GM19395 (cell line): Measurements from ENCODE around the gene PIGC.
A peak's percentile ranks its signal among the peaks of the same experiment; 100 is the strongest.
"Not testable (repeated sequence)": the region's sequence is repeated elsewhere in the genome, so short reads cannot be mapped to it uniquely, and the experiment has no call there.

Experiments used
- ATAC-seq: cut with Tn5 transposase; IDR thresholded peaks from one replicate; pipeline ENCODE4 v1.9.1; 2021; ENCODE audit warnings: mild to moderate bottlenecking, moderate library complexity; ENCODE audit not compliant: unreplicated experiment

The PIGC gene

DNA sequence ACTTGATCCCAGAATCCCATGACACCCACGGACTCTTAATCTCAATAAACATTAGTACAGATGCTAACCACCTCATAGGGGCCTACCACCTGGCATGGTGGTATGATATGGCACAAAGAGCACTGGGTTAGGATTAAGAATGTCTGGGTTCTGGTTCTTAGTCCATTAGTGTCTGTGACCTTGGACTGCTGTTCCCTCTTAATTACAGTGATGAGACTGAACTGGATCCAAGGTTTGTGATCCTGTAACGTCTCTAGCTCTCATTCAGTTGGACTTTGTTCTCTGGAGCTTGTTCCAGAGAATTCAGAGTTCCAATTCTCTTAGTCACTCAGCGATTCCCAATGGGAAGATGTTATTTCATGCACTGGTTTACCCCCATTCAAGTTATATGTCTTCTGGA lies 23.6 kb upstream of the PIGC start:
- no peak for ATAC-seq

DNA sequence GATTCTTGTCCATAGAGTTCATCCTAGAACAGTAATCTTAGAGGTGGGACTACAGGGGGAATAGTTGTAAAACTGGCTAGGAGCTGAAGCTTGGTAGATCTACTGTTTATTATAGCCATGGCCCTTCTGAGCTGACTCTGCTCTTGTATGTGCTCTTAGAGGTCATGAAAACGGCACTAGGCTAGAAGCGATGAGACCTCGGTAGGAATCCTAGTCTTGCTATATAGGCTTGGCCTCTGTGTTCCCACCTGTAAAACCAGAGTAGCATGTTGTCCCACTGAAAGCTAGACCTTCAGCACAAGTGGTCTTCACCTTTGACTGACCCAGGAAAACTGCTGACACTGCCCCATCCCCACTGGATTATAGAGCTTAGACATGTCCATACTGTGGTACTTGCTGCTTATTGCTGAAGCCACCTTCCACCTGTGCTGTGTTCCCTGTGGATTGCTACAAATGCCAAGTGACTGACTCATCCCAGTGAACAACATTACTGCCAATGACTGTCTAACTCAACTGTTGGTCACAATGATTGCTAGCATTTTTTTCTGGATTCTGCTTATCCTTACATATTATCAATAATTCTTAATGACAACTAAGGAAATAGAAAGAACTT lies 23.0 kb upstream of the PIGC start:
- ATAC-seq = no peak

DNA sequence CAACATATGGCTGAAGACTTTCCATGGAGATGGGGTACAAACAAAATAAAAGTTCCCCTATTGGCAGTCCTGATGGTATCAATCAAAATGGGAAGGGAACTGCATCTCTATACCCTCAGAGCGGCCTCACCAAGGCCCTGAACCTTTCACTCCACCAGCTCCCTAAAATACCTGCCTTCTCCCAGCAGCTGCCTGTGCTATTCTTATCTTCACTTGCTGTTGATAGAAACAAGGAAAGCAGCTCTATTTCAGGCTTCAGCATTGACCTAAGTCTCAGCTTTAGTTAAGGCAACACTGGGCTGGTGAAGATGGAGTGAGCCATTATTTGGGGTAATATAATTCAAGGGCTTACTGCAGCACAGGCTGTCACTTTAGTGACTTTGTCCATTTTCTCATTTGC lies 21.7 kb upstream of the PIGC start:
- no peak for ATAC-seq

DNA sequence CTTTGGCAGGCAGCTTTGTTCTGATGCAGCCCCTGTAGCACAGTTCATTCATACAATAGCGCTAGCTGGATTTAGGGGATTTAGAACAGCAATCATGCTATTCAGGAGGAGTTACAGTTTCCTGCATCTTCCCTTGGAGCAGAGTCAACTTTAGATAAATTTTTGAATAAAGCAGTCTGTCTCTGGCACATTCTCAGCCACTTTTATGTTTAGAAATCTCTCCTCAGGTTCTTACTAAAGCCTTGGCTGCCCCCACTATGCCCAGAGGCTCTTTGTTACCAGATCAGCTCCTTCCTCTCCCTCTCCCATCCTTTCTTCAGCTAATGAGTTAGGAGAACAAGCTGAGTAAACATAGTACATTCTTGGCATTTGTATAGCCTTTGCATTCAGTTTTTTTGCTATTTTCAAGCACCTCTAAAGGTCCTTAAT lies 17.0 kb upstream of the PIGC start:
- ATAC-seq = no peak

DNA sequence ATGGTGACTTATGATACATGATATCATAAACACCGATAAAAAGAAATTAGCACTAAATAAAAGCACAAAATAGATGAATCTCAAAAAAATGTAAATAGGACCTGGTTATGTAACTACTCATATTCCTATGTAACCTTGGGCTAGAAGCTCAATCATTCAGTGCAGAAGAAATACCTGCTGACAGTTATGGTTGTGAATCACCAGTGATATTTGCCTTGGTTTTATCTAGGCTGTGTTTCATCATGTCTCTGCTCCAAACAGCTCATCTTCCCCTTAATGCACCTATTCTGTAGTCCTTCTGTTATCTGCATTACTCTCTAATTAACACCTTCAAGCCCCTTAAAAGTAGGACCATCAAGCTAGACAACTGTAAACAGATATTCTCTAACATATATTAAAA lies 16.3 kb upstream of the PIGC start:
- ATAC-seq = no peak

DNA sequence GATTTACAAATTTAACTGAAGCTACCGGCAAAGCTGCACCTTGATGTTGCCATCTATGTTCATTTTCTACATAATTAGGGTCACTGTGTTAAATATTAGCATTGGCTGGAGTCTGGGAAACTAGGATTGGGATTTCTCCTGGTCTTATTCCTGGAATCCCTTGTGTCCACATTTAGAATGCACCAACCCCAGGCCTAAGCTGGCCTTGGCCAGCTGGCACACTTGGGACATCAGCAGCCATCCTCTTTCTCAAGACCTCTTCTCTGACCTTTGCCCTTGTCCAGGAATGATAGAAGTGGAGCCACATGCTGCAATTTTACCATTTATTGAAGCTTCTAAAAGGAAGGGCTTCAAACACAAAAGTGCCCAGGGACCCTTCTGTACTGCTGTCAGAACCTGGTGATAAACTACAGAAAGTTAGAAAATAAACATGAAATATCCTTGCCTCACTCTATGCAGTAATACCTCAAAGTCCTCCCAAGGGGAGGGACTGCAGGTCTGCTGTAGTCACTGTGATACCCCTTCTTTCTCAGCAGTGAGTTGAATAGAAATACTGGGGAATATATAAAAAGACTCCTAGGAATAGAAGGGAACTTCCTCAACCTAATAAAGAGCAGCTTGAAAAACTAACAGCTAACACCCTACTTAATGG lies 13.7 kb upstream of the PIGC start:
- ATAC-seq = no peak

DNA sequence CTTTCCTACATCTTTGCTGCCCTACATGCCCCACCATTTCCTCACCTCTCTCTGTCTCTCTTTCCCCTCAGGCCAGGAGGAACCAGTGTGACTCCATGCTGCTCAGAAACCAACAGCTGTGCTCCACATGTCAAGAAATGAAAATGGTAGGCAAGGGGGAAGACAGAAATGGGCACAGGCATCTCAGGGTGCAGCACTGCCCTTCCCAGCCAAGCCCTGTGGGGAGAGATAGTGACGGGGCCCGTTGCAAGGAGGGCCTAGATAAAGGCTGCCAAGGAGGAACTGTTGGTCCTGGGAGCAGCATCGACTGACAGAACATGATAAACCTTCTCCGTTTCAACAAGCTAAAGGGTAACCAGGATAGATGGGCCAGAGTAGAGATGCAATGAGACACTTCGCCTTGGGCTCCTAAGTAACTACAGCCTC lies 12.5 kb upstream of the PIGC start:
- ATAC-seq = no peak

DNA sequence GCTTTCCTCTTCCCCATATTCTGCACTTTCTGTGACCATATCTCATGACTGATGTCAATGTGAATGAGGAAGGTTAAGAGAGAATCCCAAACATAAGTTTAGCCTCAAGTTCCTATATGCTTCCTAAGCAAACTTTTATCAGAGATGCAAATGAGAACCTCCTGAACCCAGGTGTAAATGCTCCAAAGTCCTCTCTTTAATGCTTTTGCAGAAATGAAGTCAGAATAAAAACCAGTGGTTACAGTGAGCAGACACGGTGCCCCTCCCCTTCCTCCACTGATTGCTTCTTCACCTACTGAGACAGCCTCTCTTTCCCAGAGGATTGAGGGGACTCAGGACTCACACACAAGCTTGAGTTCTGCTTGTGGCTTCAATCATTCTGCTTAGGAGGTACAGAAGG lies 11.6 kb upstream of the PIGC start:
- no peak for ATAC-seq

DNA sequence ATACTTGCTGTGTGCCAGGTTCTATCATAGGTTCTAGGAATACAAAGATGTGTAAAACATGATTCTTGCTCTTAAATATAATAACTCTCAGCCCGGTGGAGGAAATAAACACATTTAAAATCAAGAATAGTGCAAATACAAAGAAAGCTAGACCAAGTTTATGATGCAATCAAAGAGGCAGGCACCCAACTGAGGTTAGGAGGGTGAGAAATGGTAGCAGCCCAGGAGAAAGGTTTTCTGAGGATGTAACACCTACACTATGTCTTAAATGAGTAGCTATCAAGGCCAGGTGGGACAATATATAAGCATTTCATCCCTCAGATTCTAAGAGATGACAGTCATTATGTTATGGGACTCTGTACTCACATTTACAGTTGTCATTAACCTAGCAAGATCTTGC lies 9.7 kb upstream of the PIGC start:
- no peak for ATAC-seq

DNA sequence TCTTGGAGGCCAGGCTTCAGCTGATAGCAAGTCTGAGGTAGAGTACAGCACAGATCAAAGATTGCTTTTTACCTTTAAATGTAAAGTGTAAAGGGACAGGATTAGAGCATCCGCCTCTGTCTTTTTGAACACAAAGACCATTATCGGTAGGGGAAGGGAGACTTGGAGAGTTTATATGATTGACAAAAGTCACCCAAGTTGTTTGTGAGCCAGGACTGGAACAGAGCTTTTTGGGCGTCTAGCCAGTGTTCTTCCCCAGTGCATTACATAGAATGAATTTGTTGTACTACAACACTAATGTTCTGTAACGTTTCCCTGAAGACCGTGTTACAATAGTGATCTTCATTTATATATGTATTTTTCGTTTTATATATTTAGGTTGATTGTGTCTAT lies 9.3 kb upstream of the PIGC start:
- ATAC-seq = no peak

DNA sequence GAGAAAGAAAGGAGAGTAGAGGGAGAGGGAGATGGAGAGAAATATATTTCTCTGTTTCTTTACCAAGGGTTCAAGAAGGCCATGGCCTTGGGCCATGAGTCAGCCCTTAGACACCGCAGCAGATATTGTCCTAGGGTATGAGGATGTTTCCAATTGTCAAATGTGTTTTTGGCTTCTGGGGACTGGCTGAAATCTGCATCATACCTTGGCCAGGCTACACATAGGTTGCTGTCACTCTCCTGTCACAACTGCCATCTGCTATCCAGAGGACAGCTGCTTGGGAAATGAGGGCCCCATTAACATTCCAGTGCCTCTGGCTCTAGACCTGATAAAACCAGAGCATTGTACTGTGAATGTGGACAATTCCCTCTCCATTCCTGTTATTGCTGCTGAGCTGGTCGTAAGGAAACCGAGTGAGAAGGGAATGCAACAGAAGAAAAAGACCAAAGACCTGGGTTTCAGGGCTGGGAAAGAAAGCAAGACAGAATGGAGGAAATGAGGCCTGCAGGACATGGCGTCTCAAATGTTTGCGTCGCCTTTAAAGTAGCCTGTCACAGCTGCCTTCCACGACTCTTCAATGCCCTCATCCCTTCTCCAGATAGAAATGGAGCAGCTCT lies 8.8 kb upstream of the PIGC start:
- no peak for ATAC-seq

DNA sequence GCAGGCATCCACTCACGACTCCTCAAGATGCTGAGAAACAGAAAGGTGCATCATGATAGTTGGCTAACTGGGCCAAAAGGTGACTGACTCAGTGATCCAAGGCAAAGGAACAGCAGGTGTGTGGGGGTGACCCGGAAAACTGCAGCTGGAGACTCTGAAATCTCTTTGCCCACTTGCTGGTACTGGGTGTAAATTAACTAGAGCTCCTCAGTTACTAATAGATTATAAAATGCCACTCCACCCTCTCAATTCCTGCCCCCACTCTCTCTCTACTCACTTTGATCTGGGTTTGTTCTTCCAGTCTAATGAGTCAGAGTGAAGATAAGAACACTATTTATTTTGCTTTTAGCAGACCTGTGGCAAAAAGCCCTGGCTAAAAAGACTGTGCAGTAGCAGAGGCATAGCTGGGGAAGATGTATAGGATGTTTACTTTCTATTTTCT lies 7.2 kb upstream of the PIGC start:
- no peak for ATAC-seq

DNA sequence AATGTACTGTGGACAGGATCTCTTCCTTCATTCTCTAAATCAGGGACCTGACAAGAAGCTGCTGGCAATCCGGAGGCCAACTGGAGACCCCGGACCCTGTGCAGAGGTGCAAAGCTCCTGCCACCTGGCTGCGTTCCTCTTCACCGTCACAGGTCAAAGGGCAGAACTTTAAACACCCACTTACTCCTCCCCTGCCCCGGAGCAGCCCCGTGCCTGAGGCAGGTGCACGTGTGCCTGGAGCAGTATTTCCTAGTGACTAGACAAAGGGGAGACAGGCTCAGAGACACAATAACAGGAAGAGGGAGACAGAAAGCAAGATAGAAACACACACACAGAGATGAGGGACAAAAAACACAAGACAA lies 6.6 kb upstream of the PIGC start:
- ATAC-seq = no peak

DNA sequence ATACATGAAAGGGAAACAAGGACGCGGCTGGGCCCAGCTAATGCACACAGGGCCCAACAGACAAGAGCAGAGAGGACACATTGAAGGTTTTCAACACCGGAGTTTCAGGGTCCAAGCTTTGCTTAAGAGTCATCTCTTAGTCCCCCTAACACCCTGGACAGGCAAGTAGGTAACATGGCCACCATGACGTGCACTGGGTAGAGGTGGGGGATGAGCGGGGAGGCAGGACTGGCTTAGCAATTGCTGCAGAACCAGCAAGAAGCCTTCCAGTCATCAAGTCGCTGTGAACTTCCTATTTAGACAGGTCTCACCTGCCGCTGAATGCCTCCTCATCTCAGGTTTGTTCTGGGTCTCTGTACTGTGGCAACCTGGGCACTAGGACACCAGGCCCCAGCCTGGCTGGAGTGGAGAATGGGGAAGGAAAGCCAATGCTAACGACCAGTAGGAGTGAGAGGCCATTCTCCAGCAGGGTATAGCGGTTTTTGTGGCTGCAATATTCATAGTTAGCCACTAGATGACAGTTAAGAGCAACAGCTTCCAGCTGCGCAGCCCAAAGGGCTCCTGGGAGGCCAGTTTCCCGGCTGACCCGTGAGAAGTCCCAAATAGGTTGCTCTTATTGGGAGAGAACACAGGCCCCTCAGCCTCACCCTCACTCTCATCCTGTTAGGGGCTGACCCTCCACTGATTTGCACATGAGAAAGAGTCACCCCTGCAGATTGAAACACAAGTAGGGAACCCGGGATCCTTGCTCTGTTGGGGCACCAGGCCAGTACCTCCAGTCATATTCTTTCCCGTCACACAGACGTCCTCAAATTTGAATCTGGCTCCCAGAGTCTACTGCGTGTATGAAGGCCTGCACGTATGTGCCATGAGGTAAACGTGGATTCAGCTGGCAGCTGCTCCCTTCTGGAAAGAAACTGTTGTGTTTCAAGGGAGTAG lies 6.0 kb upstream of the PIGC start:
- peak; percentile 94 for ATAC-seq

DNA sequence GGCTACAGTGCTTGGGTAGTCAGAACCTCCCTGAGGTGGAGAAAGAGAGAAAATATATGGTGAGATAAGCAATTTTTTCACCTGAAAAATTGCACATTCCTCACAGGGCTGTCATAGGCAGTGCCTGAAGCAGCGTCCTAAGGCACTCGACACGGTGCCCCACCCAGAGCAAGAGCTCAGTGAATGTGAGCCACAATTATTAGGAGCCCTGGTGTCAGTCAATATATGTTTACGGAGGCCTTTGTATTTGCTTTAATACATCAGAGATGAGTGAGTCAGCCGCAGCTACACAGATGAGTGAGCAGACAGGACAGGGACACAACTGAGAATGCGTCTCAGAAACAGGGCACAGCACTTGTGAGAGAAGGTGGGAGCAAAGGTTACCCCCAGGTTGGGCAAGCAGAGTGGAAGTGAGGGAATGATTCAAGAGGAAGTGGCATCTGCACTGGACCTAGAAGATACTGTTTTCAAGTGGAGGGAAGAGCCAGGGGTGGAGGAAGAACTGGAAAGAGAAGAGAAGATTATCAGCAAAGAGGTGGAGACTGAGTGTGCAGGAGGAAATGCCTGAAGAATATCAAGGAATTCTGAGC lies 5.2 kb upstream of the PIGC start:
- ATAC-seq = no peak

DNA sequence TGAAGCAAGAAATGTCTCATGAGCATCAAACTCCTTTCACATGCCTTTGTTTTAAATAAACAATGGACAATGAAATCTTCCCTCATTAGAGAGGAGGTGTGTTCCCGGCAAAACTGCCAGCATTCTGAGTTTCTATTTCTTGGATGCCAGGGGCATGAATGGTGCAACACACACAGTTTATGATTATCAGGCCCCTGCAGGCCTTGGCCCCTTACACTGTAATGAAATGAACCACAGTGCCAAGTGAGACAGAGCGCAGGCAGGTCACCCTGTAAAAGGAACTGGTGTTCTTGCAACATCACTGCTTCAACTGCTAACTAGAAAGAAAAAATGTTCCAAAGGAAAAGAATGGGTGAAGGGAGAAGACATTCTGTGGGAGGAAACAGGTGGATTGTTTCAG lies 3.8 kb upstream of the PIGC start:
- no peak for ATAC-seq

DNA sequence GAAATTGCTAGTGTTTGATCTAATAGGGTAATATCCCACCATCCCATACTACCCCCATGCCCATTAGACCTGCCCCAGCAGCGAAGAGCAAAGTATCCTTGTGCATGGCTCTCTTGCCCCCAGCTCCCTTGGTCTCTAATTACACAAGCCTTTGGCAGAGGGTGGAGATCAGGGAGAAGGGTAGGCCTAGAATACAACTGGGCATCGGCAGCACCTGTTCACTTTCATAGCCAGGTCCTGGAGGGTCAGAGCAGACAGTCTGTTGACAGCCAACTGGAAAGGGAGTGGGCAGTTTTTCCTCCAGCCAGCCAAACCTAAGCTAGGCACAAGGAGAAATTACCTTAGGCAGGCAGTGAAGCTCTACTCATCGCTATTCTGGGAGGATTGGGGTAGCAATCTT lies 2.7 kb upstream of the PIGC start:
- no peak for ATAC-seq

DNA sequence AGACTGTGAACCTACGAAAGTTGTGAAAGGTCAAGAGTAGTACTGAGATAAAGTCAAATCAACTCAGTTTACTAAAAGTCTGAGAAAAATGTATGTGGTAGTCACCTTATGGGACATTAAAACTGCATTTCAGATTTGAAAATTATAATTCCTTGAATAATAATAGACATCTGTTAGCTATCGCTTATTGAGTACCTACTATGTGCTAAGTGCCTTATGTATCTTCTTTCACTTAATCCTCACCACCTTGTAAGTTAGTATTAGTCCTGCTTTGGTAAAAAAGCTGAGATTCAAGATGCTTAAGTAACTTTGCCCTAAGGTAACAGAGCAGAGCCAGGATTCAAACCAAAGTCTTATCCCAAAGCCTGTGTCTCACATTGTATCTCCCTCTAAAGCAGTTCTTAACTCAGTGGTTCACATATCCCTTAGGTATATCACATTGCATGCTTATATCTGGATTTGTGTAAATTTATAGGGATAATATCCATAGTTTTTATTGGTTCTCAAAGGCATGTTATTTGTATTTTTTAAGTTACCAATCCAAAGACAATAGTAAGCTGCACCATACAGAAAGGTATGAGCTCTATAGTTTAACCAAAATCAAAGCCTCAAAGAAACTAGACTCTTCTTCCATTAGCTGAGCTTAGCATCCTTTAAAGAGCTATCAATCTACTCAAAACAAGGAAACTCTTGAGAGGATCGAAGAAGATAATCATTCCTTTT lies 865 bp downstream of the PIGC start:
- ATAC-seq = peak; percentile 3

DNA sequence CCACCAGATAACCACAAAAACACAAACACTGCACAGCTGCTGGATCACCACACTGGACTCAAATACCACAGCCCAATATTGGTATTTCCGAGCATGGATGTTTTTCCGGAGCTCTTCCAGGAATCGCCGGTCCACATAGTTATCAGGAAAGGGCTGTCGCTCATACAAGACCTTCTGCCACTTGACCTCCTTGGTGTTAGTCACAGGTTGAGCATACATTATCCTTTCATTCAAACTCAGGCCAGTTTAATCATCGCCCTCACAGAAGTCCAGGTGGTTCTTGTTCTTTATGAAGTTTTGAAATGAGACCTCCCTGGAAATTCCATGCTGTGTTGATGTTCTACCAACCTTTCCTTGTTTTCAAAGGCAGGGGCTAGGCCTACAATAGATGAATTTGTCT lies 1.5 kb downstream of the PIGC start:
- ATAC-seq = no peak

DNA sequence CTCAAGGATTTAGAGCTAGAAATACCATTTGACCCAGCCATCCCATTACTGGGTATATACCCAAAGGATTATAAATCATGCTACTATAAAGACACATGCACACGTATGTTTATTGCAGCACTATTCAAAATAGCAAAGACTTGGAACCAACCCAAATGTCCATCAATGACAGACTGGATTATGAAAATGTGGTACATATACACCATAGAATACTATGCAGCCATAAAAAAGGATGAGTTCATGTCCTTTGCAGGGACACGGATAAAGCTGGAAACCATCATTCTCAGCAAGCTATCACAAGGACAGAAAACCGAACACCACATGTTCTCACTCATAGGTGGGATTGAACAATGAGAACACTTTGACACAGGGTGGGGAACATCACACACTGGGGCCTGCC lies 6.7 kb downstream of the PIGC start:
- not testable (repeated sequence) for ATAC-seq
